Gastrocnemius medialis (tissue), 4 donors: ENCODE results near the gene PPP1CB. TPM values are rescaled to one million over a fixed set of nuclear protein-coding genes. Genes with fewer than 3 reads are reported as not detected.

Source experiments
- ATAC-seq, 2 donors: fragments of 150-250 bp; one replicate each; pipeline ENCODE4 v1.9.1; 2016
- DNase-seq, 2 donors: peaks; one replicate each; pipeline ENCODE4 v3.0.0-alpha.2; 2019
- H3K27ac ChIP-seq, 4 donors: fragments of 200-600 bp; sonication (generic); 1 replicate in 1 of 4; 2 replicates in 3 of 4; pipeline ENCODE4 v1.5.1; 2016 to 2018; ENCODE audit warnings: mild to moderate bottlenecking in 2 of 4, moderate library complexity in 1 of 4
- H3K27me3 ChIP-seq, 3 donors: fragments of 200-600 bp; sonication (generic) in 2 of 3; 1 replicate in 1 of 3; 2 replicates in 2 of 3; pipeline versions ENCODE4 v1.5.1 to v1.6.0; 2016 to 2019; ENCODE audit warnings: mild to moderate bottlenecking in 1 of 3, moderate library complexity in 1 of 3
- H3K36me3 ChIP-seq, 2 donors: fragments of 200-600 bp; sonication (generic) in 1 of 2; one replicate each; pipeline ENCODE4 v1.5.1; 2017 to 2018
- H3K4me1 ChIP-seq, 2 donors: fragments of 200-600 bp; sonication (generic) in 1 of 2; one replicate each; pipeline ENCODE4 v1.5.1; 2016 to 2017; ENCODE audit warnings: mild to moderate bottlenecking in 2 of 2
- H3K4me3 ChIP-seq, 4 donors: fragments of 200-600 bp; sonication (generic) in 3 of 4; 1 replicate in 1 of 4; 2 replicates in 3 of 4; pipeline ENCODE4 v1.5.1; 2016 to 2019; ENCODE audit warnings: mild to moderate bottlenecking in 2 of 4
- H3K9me3 ChIP-seq, 3 donors: fragments of 200-600 bp; sonication (generic) in 2 of 3; 1 replicate in 1 of 3; 2 replicates in 2 of 3; pipeline ENCODE4 v1.5.1; 2016 to 2019
- CTCF ChIP-seq, 5 experiments: fragments of 450-650 bp in 3 of 5; fragments of 200-600 bp in 2 of 5; sonication (generic) in 2 of 5; IDR thresholded peaks in 4 of 5; conservative IDR thresholded peaks in 1 of 5; 1 replicate in 4 of 5; 2 replicates in 1 of 5; pipeline ENCODE4 v1.5.1; 2016 to 2019; ENCODE audit warnings: antibody characterized with exemption in 5 of 5, mild to moderate bottlenecking in 3 of 5, moderate library complexity in 3 of 5
- POLR2A ChIP-seq, 2 donors: fragments of 450-650 bp; IDR thresholded peaks; one replicate each; pipeline ENCODE4 v1.6.1; 2017; ENCODE audit warnings: antibody characterized with exemption in 2 of 2, mild to moderate bottlenecking in 2 of 2, moderate library complexity in 2 of 2
- in situ Hi-C, 4 donors: fragments of 200-750 bp; cut with MboI; loops; one replicate each; pipeline versions ENCODE4 v1.15.0 to v1.8.0; 2017; ENCODE audit warnings: low sequenced_read_pairs in 4 of 4
- intact Hi-C: fragments of 100-400 bp; cut with DNase I; formaldehyde crosslinking; loops from one replicate; pipeline ENCODE4 v1.15.1; 2023; ENCODE audit warnings: low total_unique reads
- total RNA-seq, 4 donors: library from RNA; depleted of rRNA; stranded (reverse); fragments of >200 nt; gene quantifications; one replicate each; pipeline versions ENCODE4 v1.1.0 to v1.2.3, GENCODE V29; 2016

PPP1CB gene
- total RNA-seq, 4 donors from 2014 or later, result 230 to 419 (median 317) TPM

- no peak for DNase-seq
Observed at GRCh38 chr2:28761420-28761819, 9.8 kb downstream of the PPP1CB start.

GRCh38 chr2:28764909-28765711 lies 13.5 kb downstream of the PPP1CB start:
- peaks cover 0 to 7% of the 10 kb centered on the region in 2 donors for H3K36me3 ChIP-seq
- no peak overlapping the region for H3K4me3 ChIP-seq
- ATAC-seq (no peak), DNase-seq (no peak)
- intact Hi-C loops (no loop called here), in situ Hi-C loops (no loop called here)
- H3K27ac ChIP-seq, result peak overlapping the region in 2 of 4 donors; percentile 13 to 32
- H3K4me1 ChIP-seq, result peaks cover 79 to 86% of the 10 kb centered on the region in 2 donors
- TF ChIP-seq POLR2A (IDR thresholded peaks at IDR 0.05), result no peak
- TF ChIP-seq CTCF (IDR thresholded peaks at IDR 0.05 in 4 of 5, conservative IDR thresholded peaks at IDR 0.05 in 1 of 5), result no peak
- H3K27me3 ChIP-seq, result no peaks in the 10 kb centered on the region
- no peaks in the 10 kb centered on the region for H3K9me3 ChIP-seq

More at GRCh38 chr2:28761420-28761819, 9.8 kb downstream of the PPP1CB start:
- Histone ChIP-seq H3K4me1 (peaks cover 81 to 90% of the 10 kb centered on the region in 2 donors), H3K27ac (peak overlapping the region in 1 of 4 donors; percentile 38), H3K9me3 (no peaks in the 10 kb centered on the region), H3K36me3 (peaks cover 0 to 7% of the 10 kb centered on the region in 2 donors), H3K4me3 (no peak overlapping the region), H3K27me3 (no peaks in the 10 kb centered on the region)
- in situ Hi-C loops, result no loop called here
- no peak for ATAC-seq
- TF ChIP-seq CTCF (IDR thresholded peaks at IDR 0.05 in 4 of 5, conservative IDR thresholded peaks at IDR 0.05 in 1 of 5) (no peak), POLR2A (IDR thresholded peaks at IDR 0.05) (no peak)
- intact Hi-C loops, result no loop called here

- no peak for DNase-seq
- no peak overlapping the region for H3K4me3 ChIP-seq
- intact Hi-C loops (no loop called here), in situ Hi-C loops (no loop called here)
- TF ChIP-seq CTCF (IDR thresholded peaks at IDR 0.05 in 4 of 5, conservative IDR thresholded peaks at IDR 0.05 in 1 of 5), result no peak
- TF ChIP-seq POLR2A (IDR thresholded peaks at IDR 0.05), result no peak
- peaks cover 83 to 86% of the 10 kb centered on the region in 2 donors for H3K4me1 ChIP-seq
- H3K9me3 ChIP-seq, result no peaks in the 10 kb centered on the region
- H3K36me3 ChIP-seq, result no peaks in the 10 kb centered on the region
- no peak for ATAC-seq
- no peaks in the 10 kb centered on the region for H3K27me3 ChIP-seq
- H3K27ac ChIP-seq, result peak overlapping the region in 2 of 4 donors; percentile 17 to 32
Observed at GRCh38 chr2:28766070-28766469, 14.4 kb downstream of the PPP1CB start.

- Histone ChIP-seq H3K4me1 (peaks cover 83 to 86% of the 10 kb centered on the region in 2 donors), H3K27me3 (no peaks in the 10 kb centered on the region), H3K27ac (peak overlapping the region in 1 of 4 donors; percentile 75), H3K36me3 (no peaks in the 10 kb centered on the region), H3K9me3 (no peaks in the 10 kb centered on the region), H3K4me3 (no peak overlapping the region)
- TF ChIP-seq CTCF (IDR thresholded peaks at IDR 0.05 in 4 of 5, conservative IDR thresholded peaks at IDR 0.05 in 1 of 5), result no peak
- no peak for TF ChIP-seq POLR2A (IDR thresholded peaks at IDR 0.05)
- ATAC-seq (no peak), DNase-seq (no peak)
- intact Hi-C loops, result no loop called here
- in situ Hi-C loops, result no loop called here
Observed at GRCh38 chr2:28767337-28767736, 15.7 kb downstream of the PPP1CB start.
